ENCODE data around the gene HIVEP3. TPM values are rescaled to one million over a fixed set of nuclear protein-coding genes. Genes with fewer than 3 reads are reported as not detected.

The HIVEP3 gene
- total and polyA plus RNA-seq, 3 experiments from 2014 or later = 15.1 to 24.0 (median 23.0) TPM

DNA sequence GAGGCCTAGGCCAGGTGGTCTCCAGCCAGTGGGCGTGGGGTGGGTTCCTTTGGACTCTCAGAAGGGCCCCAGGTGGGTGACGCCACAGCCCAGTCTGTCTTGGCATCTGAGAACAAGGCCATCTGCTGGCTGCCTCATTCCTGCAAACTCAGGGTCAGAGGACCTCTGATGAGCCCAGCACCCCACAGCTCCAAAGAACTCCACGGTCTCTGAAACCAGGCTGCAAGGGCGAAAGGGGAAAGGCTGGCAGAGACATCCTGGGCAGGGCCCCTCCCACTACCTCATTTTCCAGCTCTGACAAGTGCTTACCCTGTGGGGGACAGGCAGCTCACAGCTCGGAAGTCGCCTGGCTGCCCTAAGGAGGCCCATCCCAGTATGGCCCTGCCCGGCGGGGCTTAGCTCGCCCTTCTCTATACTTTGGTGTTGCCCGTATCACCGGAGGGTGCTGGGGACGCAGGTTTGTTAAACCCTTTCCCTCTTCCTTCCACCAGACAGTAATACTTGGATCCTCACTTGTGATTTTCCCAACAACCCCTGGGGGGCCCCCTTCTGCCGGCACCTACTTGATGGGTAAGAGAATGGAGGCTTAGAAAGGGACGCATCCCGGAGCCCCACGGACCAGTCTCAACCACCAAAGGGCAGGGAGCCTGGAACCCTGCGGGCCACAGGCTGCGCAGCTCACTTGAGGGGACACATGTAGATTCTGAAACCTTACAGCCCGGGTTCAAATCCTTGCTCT, 423.3 kb downstream of the HIVEP3 start:
- H3K27me3 ChIP-seq (ENCODE audit: insufficient read depth, low read length, poor library complexity, severe bottlenecking) = no peaks in the 10 kb centered on the region
- Mint-ChIP-seq H3K9me3 (no peaks in the 10 kb centered on the region), H3K27me3 (peaks cover 6 to 19% of the 10 kb centered on the region in 2 donors), H3K27ac (peak overlapping the region in 1 of 8 donors; percentile 8), H3K36me3 (no peaks in the 10 kb centered on the region), H3K4me3 (peak overlapping the region in 3 of 7 donors; percentile 9 to 54 (median 49)), H3K4me1 (peaks cover 3 to 9% (median 5%) of the 10 kb centered on the region in 3 donors)
- ChIA-PET POLR2A (no interaction called here), CTCF (interaction anchor here (1.4 kb wide), 1 partner anchor 678 kb away, joined by 3 read pairs; no protein-coding TSS in a partner anchor)
- H3K27ac ChIP-seq (ENCODE audit: low read depth, low read length) = no peak overlapping the region
- DNase-seq = no peak
- no peak overlapping the region for H3K4me3 ChIP-seq (ENCODE audit: low read length)
- H3K36me3 ChIP-seq (ENCODE audit: insufficient read depth, low read length) = no peaks in the 10 kb centered on the region
- H3K4me1 ChIP-seq (ENCODE audit: insufficient read depth, low read length) = no peaks in the 10 kb centered on the region
- H3K9me3 ChIP-seq (ENCODE audit: low read length) = no peaks in the 10 kb centered on the region

DNA sequence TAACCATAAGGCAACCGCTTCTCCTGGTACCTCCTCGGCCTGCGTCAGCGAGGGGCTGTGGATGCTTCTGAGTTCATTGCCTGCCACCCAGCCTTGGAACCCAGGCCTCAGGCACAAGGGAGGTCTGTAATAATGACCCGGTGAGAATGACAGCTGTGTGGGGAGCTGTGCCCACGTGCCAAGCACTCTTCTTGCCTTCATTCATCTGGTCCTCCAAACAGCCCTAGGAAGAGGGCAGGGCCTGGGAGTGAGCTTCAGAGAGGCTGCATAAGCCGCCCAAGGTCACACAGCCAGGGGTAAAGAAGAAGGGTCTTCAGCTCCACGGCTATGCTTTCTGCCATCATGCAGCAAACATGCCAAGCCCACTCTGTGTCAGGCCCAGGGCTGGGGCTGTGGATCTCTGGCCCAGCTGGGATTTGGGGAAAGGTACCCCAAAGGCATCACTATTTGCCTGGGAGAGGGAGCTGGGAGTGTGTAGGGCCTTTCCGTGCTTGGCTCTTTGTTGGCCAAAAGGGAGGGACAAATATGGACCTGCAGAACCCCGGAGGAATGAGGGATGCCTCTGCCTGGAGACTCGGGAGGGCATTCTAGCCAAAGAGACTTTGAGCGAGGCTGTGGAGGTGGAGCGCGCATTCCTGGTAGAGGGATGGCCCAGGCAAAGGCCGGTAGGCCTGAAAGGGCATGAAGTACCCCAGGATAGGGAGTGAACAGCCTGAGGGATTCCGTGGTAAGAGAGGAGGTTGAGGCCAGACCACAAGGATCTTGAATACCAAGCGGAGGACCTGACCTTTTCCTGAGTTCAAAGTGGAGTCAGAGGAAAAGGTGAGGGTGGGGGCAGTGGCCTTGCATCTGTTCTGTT, 424.1 kb downstream of the HIVEP3 start:
- CTCF ChIA-PET = interaction anchor here (0.7 to 1.4 kb wide), 2 partner anchors 21 to 679 kb away, joined by 3 to 4 read pairs; no protein-coding TSS in a partner anchor
- H3K36me3 Mint-ChIP-seq = no peaks in the 10 kb centered on the region

DNA sequence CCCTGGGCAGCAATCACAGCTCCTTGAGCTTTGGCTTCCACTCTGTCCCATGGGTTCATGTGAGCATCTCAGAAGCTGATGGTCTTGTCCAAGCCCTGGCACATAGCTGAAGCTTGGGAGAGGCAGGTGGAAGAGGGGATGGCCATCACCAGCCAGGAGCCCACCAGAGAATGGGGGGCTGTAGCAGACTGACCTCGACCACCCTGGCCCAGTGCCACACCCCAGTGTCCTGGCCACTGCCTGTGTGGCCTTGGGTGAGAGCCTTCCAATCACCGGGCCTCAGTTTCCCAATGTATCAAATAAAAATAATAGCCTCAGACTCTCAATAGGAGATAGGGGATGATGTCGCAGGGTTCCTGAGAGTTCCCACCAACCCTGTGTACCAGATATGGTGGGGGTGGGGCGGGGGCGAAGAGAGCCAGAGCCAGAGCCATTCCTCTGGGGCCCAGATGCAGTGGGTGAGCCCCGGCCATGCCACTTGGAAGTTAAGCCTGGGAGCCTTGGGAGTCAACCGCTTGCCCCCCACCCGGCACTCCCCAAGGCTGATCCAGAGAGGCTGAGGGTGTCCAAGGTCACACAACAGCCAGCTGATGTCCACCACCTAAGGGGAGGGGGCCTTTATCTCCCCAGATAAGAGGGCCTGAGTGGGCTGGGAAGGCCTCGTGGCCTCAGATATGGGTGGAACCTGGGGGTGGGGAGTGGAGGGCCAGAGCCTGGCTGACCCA, 424.9 kb downstream of the HIVEP3 start:
- ChIA-PET CTCF (interaction anchor here (0.7 to 1.4 kb wide), 2 partner anchors 22 to 679 kb away, joined by 3 to 4 read pairs; no protein-coding TSS in a partner anchor), POLR2A (no interaction called here)
- peak overlapping the region; percentile 16 for H3K27ac ChIP-seq (ENCODE audit: low read depth, low read length)
- Mint-ChIP-seq H3K27ac (no peak overlapping the region), H3K4me3 (no peak overlapping the region), H3K4me1 (peaks cover 3 to 9% (median 5%) of the 10 kb centered on the region in 3 donors), H3K36me3 (no peaks in the 10 kb centered on the region), H3K9me3 (no peaks in the 10 kb centered on the region), H3K27me3 (peaks cover 6 to 22% of the 10 kb centered on the region in 2 donors)
- DNase-seq = no peak
- H3K4me1 ChIP-seq (ENCODE audit: insufficient read depth, low read length) = no peaks in the 10 kb centered on the region
- no peaks in the 10 kb centered on the region for H3K36me3 ChIP-seq (ENCODE audit: insufficient read depth, low read length)
- no peaks in the 10 kb centered on the region for H3K9me3 ChIP-seq (ENCODE audit: low read length)
- H3K27me3 ChIP-seq (ENCODE audit: insufficient read depth, low read length, poor library complexity, severe bottlenecking) = no peaks in the 10 kb centered on the region
- H3K4me3 ChIP-seq (ENCODE audit: low read length) = no peak overlapping the region

More for the DNA sequence above, 424.1 kb downstream of the HIVEP3 start:
- Mint-ChIP-seq H3K4me1 (peaks cover 3 to 9% (median 5%) of the 10 kb centered on the region in 3 donors), H3K9me3 (no peaks in the 10 kb centered on the region), H3K27me3 (peaks cover 6 to 19% of the 10 kb centered on the region in 2 donors), H3K27ac (no peak overlapping the region), H3K4me3 (no peak overlapping the region)
- no peaks in the 10 kb centered on the region for H3K9me3 ChIP-seq (ENCODE audit: low read length)
- H3K36me3 ChIP-seq (ENCODE audit: insufficient read depth, low read length) = no peaks in the 10 kb centered on the region
- H3K27me3 ChIP-seq (ENCODE audit: insufficient read depth, low read length, poor library complexity, severe bottlenecking) = no peaks in the 10 kb centered on the region
- no peak overlapping the region for H3K4me3 ChIP-seq (ENCODE audit: low read length)
- POLR2A ChIA-PET = no interaction called here
- no peak overlapping the region for H3K27ac ChIP-seq (ENCODE audit: low read depth, low read length)
- H3K4me1 ChIP-seq (ENCODE audit: insufficient read depth, low read length) = no peaks in the 10 kb centered on the region
- DNase-seq = no peak

DNA sequence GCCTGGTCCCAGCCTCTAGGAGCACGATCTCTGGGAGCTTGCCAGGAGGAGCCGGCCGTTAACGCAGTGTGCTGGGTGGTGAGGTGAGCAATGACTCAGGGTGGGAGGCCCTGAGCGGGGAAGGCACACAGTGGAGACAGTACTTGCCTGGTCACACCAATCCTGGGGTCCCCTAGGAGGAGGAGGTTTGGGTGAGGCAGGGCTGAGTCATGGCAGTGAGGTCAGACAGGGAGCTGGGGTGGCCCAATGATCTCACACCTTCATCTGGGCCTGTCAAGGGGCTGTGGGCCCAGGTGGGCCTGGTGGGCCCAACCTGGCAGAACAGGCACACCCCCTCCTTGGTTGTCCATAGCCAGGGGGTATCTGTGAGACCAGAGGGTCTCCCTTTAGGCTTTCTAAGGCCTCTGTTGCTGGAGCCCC, 425.6 kb downstream of the HIVEP3 start:
- no peak for DNase-seq
- Histone ChIP-seq H3K9me3 (ENCODE audit: low read length) (no peaks in the 10 kb centered on the region), H3K27me3 (ENCODE audit: insufficient read depth, low read length, poor library complexity, severe bottlenecking) (no peaks in the 10 kb centered on the region), H3K27ac (ENCODE audit: low read depth, low read length) (peak overlapping the region; percentile 16), H3K4me3 (ENCODE audit: low read length) (no peak overlapping the region), H3K36me3 (ENCODE audit: insufficient read depth, low read length) (no peaks in the 10 kb centered on the region), H3K4me1 (ENCODE audit: insufficient read depth, low read length) (no peaks in the 10 kb centered on the region)
- peaks cover 3 to 9% (median 5%) of the 10 kb centered on the region in 3 donors for H3K4me1 Mint-ChIP-seq
- H3K27me3 Mint-ChIP-seq = peaks cover 6 to 19% of the 10 kb centered on the region in 2 donors
- H3K27ac Mint-ChIP-seq = no peak overlapping the region
- ChIA-PET CTCF (interaction anchor here (0.9 kb wide), 1 partner anchor 9 kb away, joined by 3 read pairs; no protein-coding TSS in a partner anchor), POLR2A (no interaction called here)
- H3K36me3 Mint-ChIP-seq = no peaks in the 10 kb centered on the region
- H3K4me3 Mint-ChIP-seq = no peak overlapping the region
- no peaks in the 10 kb centered on the region for H3K9me3 Mint-ChIP-seq

DNA sequence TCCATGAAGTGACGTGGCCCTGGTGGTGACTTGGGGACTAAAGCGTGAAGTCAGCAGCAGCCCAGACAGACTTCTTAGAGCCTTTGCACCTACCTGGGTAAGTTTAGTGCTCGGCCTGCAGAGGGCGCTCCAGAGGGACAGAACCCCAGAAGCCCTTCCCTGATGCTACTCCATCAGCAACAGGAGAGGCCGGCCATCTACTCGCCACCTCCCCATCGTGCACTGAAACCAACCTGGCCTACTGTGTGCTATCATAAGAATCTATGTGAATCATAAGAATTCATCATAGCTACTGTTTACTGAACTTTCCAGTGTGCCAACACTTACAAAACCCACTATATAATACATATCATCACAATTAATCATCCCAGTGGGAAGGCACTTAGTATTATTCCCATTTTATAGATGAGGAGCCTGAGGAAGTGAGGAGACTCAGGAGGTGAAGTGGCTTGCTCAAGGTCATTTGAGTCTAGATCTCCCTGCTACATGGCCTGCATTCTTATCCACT, 426.3 kb downstream of the HIVEP3 start:
- no peak overlapping the region for H3K4me3 Mint-ChIP-seq
- H3K27me3 ChIP-seq (ENCODE audit: insufficient read depth, low read length, poor library complexity, severe bottlenecking) = no peaks in the 10 kb centered on the region
- ChIA-PET CTCF (interaction anchor here (0.7 to 0.9 kb wide), 2 partner anchors 9 to 23 kb away, joined by 3 read pairs; no protein-coding TSS in a partner anchor), POLR2A (no interaction called here)
- no peaks in the 10 kb centered on the region for H3K36me3 ChIP-seq (ENCODE audit: insufficient read depth, low read length)
- peaks cover 6 to 19% of the 10 kb centered on the region in 2 donors for H3K27me3 Mint-ChIP-seq
- H3K27ac Mint-ChIP-seq = no peak overlapping the region
- H3K9me3 Mint-ChIP-seq = no peaks in the 10 kb centered on the region
- peaks cover 3 to 9% (median 5%) of the 10 kb centered on the region in 3 donors for H3K4me1 Mint-ChIP-seq
- H3K4me3 ChIP-seq (ENCODE audit: low read length) = no peak overlapping the region
- no peak overlapping the region for H3K27ac ChIP-seq (ENCODE audit: low read depth, low read length)
- no peaks in the 10 kb centered on the region for H3K9me3 ChIP-seq (ENCODE audit: low read length)
- no peak for DNase-seq
- H3K36me3 Mint-ChIP-seq = no peaks in the 10 kb centered on the region
- no peaks in the 10 kb centered on the region for H3K4me1 ChIP-seq (ENCODE audit: insufficient read depth, low read length)

DNA sequence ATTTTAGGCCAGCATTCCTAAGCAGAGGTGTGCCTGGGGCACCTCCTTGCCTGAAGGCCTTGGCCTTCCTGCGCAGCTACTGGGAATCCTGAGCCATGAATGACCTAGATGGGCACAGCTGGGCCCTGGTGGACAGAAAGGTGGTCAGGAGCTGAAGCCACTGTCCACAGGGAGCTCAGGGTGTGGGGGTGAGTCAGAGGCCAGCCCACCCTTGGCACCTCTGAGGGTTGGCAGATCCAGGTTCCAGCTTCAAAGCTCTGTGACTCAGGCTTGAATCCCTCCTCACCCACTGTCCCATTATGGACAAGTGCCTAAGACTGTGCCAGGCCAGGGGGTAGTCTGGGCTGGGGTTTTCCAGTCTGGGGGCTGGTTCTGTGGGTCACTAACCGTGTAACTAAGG, 427.8 kb downstream of the HIVEP3 start:
- Mint-ChIP-seq H3K4me1 (peaks cover 3 to 9% (median 5%) of the 10 kb centered on the region in 3 donors), H3K4me3 (no peak overlapping the region), H3K27ac (no peak overlapping the region), H3K27me3 (peaks cover 10 to 24% of the 10 kb centered on the region in 2 donors), H3K9me3 (no peaks in the 10 kb centered on the region), H3K36me3 (no peaks in the 10 kb centered on the region)
- Histone ChIP-seq H3K27ac (ENCODE audit: low read depth, low read length) (no peak overlapping the region), H3K9me3 (ENCODE audit: low read length) (no peaks in the 10 kb centered on the region), H3K27me3 (ENCODE audit: insufficient read depth, low read length, poor library complexity, severe bottlenecking) (no peaks in the 10 kb centered on the region), H3K4me1 (ENCODE audit: insufficient read depth, low read length) (no peaks in the 10 kb centered on the region), H3K4me3 (ENCODE audit: low read length) (no peak overlapping the region), H3K36me3 (ENCODE audit: insufficient read depth, low read length) (no peaks in the 10 kb centered on the region)
- ChIA-PET CTCF (no interaction called here), POLR2A (no interaction called here)
- no peak for DNase-seq

DNA sequence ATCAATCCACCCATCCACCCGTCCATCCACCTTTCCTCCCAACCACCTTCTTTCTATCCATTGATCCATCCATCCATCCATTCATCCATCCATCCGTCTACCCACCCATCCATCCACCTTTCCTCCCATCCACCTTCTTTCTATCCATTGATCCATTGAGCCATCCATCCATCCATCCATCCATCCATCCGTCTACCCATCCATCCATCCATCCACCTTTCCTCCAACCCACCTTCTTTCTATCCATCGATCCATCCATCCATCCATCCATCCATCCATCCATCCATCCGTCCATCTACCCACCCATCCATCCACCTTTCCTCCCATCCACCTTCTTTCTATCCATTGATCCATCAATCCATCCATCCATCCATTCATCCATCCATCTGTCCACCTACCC, 429.2 kb downstream of the HIVEP3 start:
- Histone ChIP-seq H3K27me3 (ENCODE audit: insufficient read depth, low read length, poor library complexity, severe bottlenecking) (no peaks in the 10 kb centered on the region), H3K9me3 (ENCODE audit: low read length) (no peaks in the 10 kb centered on the region), H3K27ac (ENCODE audit: low read depth, low read length) (no peak overlapping the region), H3K4me3 (ENCODE audit: low read length) (no peak overlapping the region), H3K36me3 (ENCODE audit: insufficient read depth, low read length) (no peaks in the 10 kb centered on the region), H3K4me1 (ENCODE audit: insufficient read depth, low read length) (no peaks in the 10 kb centered on the region)
- no peaks in the 10 kb centered on the region for H3K36me3 Mint-ChIP-seq
- H3K27me3 Mint-ChIP-seq = peaks cover 7 to 15% of the 10 kb centered on the region in 2 donors
- DNase-seq = no peak
- no peak overlapping the region for H3K27ac Mint-ChIP-seq
- no peak overlapping the region for H3K4me3 Mint-ChIP-seq
- H3K9me3 Mint-ChIP-seq = no peaks in the 10 kb centered on the region
- POLR2A ChIA-PET = no interaction called here
- peaks cover 0 to 4% (median 0%) of the 10 kb centered on the region in 3 donors for H3K4me1 Mint-ChIP-seq
- CTCF ChIA-PET = no interaction called here
